Transverse colon (tissue), 3 donors: Measurements from ENCODE around the gene OR6F1.

ENCODE experiments used
- EP300 ChIP-seq: sonication (generic); formaldehyde crosslinking; IDR thresholded peaks from one replicate; pipeline ENCODE4 v1.6.1; 2017; ENCODE audit warnings: antibody characterized with exemption, low read depth
- POLR2A ChIP-seq: fragments of 450-650 bp; IDR thresholded peaks from one replicate; pipeline ENCODE4 v1.6.1; 2016; ENCODE audit warnings: antibody characterized with exemption, mild to moderate bottlenecking, moderate library complexity
- TF ChIP-seq, protein P1 (sequence below), 5 experiments: fragments of 200-600 bp in 3 of 5; fragments of 450-650 bp in 2 of 5; sonication (generic) in 3 of 5; IDR thresholded peaks; 1 replicate in 2 of 5; 2 replicates in 3 of 5; pipeline ENCODE4 v1.5.1; 2016 to 2017; ENCODE audit warnings: antibody characterized with exemption in 5 of 5, inconsistent platforms in 3 of 5, mild to moderate bottlenecking in 2 of 5, moderate library complexity in 1 of 5

DNA sequence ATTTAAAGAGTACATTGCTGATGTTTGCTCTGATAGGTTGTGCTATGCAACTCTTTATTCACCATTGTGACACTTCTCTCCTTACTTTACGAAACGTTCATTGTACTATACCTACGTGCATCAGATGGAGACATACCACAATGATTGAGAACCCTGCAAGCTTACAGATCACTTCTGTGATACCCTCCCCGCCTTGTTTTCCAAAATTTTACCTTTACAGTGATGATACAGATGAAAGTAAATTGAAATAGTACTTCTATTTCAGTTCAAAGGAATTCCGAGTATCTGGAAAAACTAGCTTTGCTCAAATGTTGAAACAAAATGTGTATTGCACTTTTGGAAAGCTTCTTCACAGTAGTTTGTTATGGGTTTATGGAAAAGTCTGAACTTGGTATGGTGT lies 25.3 kb upstream of the OR6F1 start:
- TF ChIP-seq, protein P1, sequence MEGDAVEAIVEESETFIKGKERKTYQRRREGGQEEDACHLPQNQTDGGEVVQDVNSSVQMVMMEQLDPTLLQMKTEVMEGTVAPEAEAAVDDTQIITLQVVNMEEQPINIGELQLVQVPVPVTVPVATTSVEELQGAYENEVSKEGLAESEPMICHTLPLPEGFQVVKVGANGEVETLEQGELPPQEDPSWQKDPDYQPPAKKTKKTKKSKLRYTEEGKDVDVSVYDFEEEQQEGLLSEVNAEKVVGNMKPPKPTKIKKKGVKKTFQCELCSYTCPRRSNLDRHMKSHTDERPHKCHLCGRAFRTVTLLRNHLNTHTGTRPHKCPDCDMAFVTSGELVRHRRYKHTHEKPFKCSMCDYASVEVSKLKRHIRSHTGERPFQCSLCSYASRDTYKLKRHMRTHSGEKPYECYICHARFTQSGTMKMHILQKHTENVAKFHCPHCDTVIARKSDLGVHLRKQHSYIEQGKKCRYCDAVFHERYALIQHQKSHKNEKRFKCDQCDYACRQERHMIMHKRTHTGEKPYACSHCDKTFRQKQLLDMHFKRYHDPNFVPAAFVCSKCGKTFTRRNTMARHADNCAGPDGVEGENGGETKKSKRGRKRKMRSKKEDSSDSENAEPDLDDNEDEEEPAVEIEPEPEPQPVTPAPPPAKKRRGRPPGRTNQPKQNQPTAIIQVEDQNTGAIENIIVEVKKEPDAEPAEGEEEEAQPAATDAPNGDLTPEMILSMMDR (IDR thresholded peaks at IDR 0.05): no peak
- no peak for TF ChIP-seq POLR2A
- TF ChIP-seq EP300: no peak
